ENCODE measurements around the gene TUBB2B. TPM values are rescaled to one million over a fixed set of nuclear protein-coding genes. Genes with fewer than 3 reads are reported as not detected.
A peak's percentile ranks its signal among the peaks of the same experiment; 100 is the strongest.

The TUBB2B gene
- total RNA-seq, 1 donor from 2014 or later = 158 TPM

DNA sequence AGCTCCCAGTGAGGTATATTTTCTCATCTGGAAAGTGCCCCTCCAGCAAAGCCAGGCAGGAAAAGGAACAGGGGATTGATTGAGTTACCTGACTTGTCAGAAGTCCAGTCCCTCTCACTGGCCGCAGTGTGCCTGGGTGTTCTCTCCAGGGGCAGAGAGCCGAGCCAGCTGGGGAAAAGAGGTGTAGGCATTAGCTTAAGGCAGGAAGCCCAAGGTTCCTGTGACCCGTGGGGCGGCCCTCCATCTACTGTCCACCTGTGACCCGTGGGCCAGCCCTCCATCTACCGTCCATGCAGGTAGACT is 34.0 kb upstream of the TUBB2B start:
- peaks cover 20% of the 10 kb centered on the region for H3K4me1 Mint-ChIP-seq (ENCODE audit: unreplicated experiment)
- H3K27me3 Mint-ChIP-seq = peaks cover 7% of the 10 kb centered on the region
- H3K36me3 Mint-ChIP-seq = peaks cover 2% of the 10 kb centered on the region
- no peak overlapping the region for H3K27ac Mint-ChIP-seq
- TF ChIP-seq, protein P1, sequence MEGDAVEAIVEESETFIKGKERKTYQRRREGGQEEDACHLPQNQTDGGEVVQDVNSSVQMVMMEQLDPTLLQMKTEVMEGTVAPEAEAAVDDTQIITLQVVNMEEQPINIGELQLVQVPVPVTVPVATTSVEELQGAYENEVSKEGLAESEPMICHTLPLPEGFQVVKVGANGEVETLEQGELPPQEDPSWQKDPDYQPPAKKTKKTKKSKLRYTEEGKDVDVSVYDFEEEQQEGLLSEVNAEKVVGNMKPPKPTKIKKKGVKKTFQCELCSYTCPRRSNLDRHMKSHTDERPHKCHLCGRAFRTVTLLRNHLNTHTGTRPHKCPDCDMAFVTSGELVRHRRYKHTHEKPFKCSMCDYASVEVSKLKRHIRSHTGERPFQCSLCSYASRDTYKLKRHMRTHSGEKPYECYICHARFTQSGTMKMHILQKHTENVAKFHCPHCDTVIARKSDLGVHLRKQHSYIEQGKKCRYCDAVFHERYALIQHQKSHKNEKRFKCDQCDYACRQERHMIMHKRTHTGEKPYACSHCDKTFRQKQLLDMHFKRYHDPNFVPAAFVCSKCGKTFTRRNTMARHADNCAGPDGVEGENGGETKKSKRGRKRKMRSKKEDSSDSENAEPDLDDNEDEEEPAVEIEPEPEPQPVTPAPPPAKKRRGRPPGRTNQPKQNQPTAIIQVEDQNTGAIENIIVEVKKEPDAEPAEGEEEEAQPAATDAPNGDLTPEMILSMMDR (conservative IDR thresholded peaks at IDR 0.05) = no peak
- no peak for DNase-seq (ENCODE audit: extremely low spot score, unreplicated experiment)
- peak overlapping the region; percentile 63 for H3K4me3 Mint-ChIP-seq
- no peaks in the 10 kb centered on the region for H3K9me3 Mint-ChIP-seq

DNA sequence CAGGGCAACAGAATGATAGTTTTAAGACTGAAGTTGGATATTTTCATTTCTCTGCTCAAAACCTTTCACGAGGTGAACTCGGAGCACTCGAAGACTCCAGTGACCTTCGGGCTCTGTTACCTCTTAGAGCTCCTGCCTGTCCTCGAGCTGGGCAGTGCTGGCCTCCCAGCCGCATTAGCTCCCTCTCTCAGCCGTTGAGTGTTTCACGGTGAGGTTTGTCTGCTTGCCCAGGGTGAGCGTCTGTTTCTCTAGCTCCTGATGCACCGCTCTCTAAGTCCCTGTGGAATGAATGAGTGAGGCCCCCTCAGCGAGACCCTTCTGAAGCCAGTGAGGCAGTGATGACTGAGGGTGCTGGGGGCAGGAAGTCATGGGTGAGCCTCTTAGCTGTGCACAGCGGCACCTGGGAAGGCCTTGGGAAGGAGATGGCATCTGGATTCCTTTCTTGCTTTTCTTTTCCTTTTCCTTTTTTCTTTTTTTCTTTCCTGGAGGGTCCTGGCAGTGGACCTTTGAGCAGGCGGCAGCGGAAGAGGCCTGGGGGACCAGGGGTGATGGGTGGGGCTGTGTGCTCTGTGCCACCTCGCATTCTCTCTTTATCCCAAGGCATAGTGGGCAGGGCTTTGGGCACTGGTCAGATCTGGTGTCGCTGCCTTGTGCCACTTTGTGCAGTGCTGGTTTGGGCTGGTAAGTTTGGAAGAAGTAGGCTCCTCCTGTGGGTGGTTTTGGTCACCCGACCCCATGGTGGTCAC is 33.5 kb upstream of the TUBB2B start:
- Mint-ChIP-seq H3K9me3 (no peaks in the 10 kb centered on the region), H3K4me3 (peak overlapping the region; percentile 63), H3K27ac (peak overlapping the region; percentile 63), H3K4me1 (ENCODE audit: unreplicated experiment) (peaks cover 20% of the 10 kb centered on the region), H3K36me3 (no peaks in the 10 kb centered on the region), H3K27me3 (peaks cover 9% of the 10 kb centered on the region)
- DNase-seq (ENCODE audit: extremely low spot score, unreplicated experiment) = no peak
- TF ChIP-seq, protein P1 (conservative IDR thresholded peaks at IDR 0.05) = no peak

DNA sequence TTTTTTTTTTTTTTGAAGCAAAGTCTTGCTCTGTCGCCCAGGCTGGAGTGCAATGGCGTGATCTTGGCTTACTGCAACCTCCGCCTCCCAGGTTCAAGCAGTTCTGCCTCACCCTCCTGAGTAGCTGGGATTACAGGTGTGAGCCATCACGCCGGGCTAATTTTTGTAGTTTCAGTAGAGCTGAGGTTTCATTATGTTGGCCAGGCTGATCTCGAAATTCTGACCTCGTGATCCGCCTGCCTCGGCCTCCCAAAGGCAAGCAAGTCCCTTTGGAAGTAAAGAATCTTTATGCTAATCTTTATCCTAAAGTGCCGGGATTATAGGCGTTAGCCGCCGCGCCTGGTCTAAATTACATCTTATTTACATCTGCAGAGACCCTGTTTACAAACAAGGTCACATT is 32.8 kb upstream of the TUBB2B start:
- Mint-ChIP-seq H3K4me3 (peak overlapping the region; percentile 98), H3K27ac (peak overlapping the region; percentile 63)

DNA sequence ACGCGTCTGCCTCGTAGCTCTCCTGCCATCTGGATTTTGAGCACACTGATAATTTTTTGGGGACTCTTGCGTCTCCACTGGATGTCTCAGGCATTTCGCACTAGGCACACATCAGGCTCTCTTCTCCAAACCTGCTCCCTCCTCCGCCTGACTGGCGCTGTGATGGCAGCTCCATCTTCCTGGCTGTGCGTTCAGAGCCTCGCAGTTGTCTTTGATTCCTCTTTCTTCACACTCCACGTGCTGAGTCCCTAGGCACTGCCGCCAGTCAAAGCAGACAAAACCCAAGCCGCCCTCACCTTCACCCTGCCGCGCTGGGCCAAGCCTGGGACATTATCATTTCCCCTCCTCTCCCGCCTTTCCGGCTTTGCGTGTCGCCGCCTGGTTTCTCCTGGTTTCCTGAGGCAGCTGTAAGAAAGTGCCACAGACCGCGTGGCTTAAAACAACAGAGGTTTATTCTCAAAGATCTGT is 32.1 kb upstream of the TUBB2B start:
- peaks cover 17% of the 10 kb centered on the region for H3K27me3 Mint-ChIP-seq
- TF ChIP-seq, protein P1 (conservative IDR thresholded peaks at IDR 0.05) = no peak
- H3K4me1 Mint-ChIP-seq (ENCODE audit: unreplicated experiment) = peaks cover 20% of the 10 kb centered on the region
- peaks cover 5% of the 10 kb centered on the region for H3K9me3 Mint-ChIP-seq
- H3K4me3 Mint-ChIP-seq = peak overlapping the region; percentile 98
- H3K27ac Mint-ChIP-seq = peak overlapping the region; percentile 95
- H3K36me3 Mint-ChIP-seq = no peaks in the 10 kb centered on the region
- DNase-seq (ENCODE audit: extremely low spot score, unreplicated experiment) = no peak

More for the DNA sequence above, 32.8 kb upstream of the TUBB2B start:
- DNase-seq (ENCODE audit: extremely low spot score, unreplicated experiment) = no peak
- Mint-ChIP-seq H3K36me3 (no peaks in the 10 kb centered on the region), H3K4me1 (ENCODE audit: unreplicated experiment) (peaks cover 20% of the 10 kb centered on the region), H3K9me3 (no peaks in the 10 kb centered on the region), H3K27me3 (peaks cover 16% of the 10 kb centered on the region)
- TF ChIP-seq, protein P1 (conservative IDR thresholded peaks at IDR 0.05) = no peak

DNA sequence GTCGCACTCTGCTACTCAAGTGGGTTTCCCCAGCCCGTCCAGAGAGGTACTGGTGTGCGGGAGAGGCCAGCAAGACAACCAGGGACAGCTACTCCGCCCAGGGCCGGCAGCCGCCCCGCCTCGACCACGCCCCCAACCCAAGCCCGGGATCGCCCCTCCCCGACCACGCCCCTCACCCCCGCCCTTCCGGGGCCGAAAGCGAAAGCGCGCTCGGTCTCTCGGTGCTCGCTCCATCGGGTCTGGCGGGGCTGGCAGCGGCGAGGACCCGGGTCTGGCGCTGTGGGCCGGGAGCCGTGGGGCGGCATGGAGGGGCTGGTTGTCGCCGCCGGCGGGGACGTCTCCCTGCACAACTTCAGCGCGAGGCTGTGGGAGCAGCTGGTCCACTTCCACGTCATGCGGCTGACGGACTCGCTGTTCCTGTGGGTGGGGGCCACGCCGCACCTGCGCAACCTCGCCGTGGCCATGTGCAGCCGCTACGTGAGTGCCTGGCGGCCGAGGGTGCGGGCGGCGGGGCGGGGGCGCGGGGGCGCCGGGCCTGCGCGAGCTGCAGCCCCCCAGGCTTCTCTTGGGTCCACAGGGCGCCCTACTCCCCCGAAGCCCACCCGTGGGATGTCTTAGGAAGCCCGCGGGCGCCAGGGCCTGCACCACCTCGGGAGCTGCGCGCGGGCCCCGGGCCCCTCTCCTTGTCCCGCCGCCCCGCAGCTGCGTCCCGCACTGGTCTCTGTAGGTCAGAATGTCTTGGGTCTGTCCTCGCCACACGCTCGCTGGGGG is 31.5 kb upstream of the TUBB2B start, which contains the start of gene PSMG4:
Gene PSMG4 (plus strand): TSS at position 228 of the 771 bp plus-strand sequence. CDS start 76 bp downstream, at position 304.
- TF ChIP-seq, protein P1 (conservative IDR thresholded peaks at IDR 0.05) = no peak
- H3K27me3 Mint-ChIP-seq = peaks cover 17% of the 10 kb centered on the region

More for the DNA sequence above, 31.5 kb upstream of the TUBB2B start, which contains the start of gene PSMG4:
- Mint-ChIP-seq H3K4me3 (peak within 1 kb of the TSS; percentile 98), H3K4me1 (ENCODE audit: unreplicated experiment) (peaks cover 20% of the 10 kb centered on the region), H3K27ac (peak within 1 kb of the TSS; percentile 95), H3K9me3 (peaks cover 10% of the 10 kb centered on the region), H3K36me3 (no peaks in the 10 kb centered on the region)
- DNase-seq (ENCODE audit: extremely low spot score, unreplicated experiment) = peak; percentile 99
